NCI-H82 (cell line): ENCODE data around the gene INPP5D.

ENCODE experiments used
- DNase-seq: peaks from one replicate; lab custom pipeline; 2025; lab: John Stamatoyannopoulos, UW

Gene INPP5D

DNA sequence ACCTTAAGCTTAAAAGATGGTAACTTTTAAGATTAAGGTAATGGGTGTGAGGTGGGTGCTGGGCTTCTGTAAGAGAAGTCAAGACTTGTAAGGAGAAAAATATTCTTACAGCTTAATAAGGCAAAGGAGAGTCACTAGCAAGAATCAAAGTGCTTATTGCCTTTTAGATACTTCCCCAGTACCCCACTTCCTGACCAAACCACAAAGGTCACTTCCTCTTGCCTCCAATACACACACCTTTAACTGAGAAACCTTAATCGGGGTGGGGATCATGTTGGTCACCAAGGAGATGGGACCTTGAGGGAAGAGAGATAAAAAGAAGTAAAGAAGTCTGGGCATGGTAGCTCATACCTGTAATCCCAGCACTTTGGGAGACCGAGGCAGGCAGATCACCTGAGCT, 180.8 kb downstream of the INPP5D start:
- no peak for DNase-seq

DNA sequence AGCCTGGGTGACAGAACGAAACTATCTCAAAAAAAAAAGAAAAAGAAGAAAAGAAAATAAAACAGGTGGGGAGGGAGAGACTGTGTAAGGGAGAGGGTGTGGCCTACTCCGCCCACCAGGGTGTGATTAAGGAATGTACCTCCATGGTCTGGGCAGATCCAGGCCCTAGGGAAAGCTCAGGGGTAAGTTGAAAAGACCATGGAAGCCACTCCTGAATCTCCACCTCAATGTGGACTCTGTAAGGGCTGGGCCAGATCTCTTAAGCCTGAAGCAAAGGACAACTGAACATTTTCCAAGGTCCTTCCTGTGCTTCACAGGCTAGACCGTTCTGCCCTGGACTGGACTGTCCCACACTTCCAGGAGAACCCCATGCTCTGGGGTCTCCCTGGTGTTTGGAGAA, 181.7 kb downstream of the INPP5D start:
- no peak for DNase-seq

DNA sequence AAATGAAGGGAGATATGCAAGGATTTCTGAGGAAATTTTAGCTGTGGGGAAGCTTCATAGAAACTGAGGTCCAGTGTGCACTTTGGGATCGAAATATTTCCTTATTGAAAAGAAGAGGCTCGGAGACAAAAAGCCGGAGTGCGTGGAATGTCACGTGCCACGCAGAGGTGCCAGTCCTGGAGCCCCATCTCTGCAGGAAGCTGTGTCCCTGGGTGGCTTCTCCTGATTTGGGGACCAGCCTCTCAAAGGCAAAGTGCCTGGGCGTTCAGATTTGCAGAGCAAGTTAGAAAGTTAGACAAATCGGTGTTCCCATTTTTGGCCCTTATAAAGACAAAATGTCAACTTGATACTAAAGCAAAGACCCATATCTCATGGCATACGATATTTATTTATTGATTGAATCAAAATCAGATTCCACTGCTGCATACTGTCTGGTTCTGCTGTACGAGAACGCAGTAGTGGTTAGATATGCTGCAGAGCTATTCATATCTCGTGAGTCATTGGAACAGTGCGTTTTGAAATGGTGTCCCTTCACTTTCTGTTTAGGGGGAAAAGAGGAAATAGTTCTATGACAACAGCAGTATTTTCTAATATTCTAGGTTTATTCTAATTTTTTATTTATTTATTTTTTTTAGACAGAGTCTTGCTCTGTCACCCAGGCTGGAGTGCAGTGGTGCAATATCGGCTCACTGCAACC, 182.2 kb downstream of the INPP5D start:
- DNase-seq, result no peak

DNA sequence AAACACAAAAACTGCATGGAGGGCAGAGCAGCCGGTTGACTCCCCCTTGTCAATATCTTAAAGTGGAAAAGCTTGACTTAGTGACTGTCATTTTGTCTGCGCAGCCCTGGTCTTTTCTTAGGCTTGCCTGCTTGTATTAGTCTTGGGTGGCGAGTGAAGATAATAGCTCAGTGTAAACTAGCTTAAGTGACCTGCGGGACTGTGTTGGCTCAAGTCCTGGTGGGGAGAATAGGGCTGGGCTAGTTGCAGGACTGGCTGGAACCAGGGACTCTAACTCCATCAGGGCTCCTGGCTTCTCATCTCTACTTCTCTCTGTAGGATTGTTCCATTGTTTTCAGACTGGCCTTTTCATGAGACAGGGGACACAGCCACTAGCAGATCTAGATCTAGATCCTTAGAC, 183.2 kb downstream of the INPP5D start:
- no peak for DNase-seq

DNA sequence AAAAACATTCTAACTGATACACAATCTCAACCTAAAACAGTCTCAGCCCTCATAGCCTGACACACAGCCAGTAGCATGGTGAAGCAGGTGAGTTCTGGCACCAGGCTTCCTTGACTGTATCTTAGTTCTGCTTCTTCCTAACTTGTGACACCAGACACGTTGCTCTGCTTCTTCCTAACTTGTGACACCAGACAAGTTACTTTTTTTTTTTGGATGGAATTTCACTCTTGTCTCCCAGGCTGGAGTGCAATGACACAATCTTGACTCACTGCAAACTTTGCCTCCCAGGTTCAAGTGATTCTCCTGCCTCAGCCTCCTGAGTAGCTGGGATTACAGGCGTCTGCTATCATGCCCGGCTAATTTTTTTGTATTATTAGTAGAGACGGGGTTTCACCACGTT, 184.7 kb downstream of the INPP5D start:
- no peak for DNase-seq

DNA sequence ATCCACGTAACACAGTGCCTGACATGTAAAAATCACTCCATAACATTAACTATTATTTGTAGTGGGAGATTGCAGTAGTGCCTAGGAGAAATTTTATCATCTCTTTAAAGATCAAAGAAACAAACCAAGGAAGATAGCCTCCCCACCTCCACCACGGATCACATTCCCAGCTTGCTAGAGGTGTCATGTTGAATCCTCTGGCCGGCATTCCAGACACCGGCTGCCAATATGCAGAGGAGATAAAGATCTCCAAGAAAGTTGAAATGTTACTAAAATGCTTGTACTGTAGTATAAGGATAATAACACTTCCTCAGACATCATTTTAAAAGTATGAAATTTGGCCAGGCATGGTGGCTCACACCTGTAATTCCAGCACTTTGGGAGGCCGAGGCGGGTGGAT, 185.3 kb downstream of the INPP5D start:
- DNase-seq, result no peak

DNA sequence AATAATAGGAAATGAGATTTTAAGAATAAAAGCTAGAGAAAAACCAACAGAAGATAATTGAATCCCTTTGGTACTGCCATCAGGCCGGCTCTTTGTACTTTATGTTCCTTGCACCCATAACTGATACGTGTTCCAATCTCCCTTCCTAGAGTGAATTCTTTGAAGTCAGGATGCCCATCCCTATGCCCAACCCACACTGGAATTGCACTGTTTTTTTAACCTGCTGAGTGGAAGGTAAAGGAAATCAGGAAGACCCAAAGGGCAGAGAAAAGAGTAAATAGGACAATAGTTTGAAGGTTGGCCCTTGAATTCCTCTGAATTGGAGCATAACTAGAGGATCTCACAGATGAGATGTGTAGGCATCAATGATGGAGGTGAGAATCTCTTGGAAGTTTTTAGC, 187.0 kb downstream of the INPP5D start:
- DNase-seq, result no peak

DNA sequence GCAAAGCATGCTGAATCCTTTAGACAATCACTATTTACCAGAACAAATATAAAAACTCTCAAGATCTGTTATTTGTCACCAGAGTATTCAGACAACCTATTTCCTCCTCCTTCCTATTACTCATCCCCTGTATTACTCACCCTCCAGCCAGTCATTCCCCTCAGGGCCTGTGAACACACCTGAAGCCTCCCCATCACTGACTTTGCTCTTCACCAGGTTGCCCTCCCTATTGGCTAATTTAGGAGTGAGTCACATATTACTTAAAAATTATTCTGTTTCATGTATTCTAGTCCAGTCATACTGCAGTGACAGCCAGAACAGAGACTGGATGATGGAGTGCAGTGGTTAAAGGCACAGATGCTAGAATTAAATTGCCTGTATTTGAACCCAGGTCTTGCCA, 187.6 kb downstream of the INPP5D start:
- no peak for DNase-seq

DNA sequence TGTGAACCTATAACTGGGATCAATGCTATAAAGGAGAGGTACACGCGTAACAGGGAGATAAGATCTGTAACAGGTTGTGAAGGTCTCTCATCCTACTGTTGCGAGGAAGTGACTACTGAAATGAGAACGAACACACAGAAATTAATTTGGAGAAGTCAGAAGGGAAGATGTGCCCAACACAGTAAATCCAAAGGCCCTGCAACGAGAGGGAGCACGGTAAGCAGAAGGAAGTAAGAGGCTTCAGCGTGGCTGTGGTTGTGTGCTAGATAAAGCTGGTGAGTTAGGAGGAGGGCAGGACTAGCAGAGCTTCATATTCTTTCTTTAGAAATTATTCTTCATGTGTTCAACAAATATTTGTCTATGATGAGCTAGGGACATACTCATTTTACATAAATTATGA, 188.9 kb downstream of the INPP5D start:
- DNase-seq, result no peak

DNA sequence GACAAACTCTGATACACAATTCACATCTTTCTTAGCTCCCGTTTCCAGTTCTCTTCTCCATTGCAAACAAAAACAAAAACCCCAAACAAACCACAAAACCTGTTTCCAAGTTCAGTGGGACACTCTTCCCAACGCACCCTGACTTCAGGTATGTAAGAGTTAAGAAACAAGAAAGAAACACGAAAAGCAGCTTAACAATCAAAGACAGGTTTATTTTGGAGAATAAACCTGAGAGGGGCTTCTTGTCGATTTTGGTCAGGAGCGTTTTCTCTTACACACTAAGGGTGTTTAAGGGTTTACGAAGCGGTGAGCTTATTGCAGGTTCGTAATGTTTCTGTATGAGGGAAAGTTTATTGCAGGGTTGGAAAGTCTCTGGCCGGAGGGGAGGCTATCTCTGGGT, 190.4 kb downstream of the INPP5D start:
- no peak for DNase-seq

DNA sequence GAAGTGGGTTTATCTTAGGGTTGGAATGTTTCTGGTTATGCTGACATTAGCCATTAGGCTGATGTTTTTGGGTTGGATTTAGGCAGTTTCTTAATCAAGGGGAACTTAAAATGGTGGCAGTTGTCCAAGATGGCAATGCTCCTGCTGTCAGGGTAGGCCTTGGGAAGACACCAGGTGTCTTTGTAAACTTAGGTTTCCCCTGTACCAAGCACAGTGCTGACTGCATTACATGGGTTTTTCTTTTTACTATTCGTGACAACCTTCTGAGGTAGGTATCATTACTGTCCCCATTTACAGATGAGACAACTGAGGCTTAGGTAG, 190.8 kb downstream of the INPP5D start:
- DNase-seq, result no peak

DNA sequence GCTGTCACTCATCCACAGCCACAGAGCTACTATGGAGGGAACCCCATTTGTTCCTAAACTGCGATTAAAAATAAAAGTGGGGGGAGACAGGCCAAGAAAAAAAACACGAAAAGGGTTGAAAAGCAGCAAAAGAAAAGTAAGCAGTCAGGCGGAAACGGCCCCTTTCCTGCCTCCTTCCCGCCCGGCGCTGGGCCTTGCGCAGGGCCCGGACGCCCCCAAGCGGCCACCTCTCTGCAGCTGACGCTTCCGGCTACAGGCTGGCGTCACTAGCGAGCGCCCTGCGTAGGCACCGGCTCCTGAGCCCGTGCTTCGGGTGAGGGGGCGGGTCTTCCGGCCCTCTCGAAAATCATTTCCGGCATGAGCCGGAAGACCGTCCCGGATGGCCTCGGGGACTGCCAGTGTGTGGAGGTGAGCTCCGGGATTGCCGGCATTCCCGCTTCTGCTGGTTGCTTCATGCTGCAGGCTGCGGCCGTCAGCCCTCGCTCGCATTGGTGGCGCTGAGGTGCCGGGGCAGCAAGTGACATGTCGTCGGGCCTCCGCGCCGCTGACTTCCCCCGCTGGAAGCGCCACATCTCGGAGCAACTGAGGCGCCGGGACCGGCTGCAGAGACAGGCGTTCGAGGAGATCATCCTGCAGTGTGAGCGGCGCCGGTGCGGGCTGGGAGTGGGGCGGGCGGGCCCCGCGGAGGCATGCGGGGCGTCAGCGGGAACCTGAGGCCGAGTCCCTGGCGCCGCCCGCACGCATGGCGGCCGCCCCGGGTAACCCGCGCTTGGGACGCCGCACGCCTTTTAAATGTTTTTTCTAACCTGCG, 191.4 kb downstream of the INPP5D start, which contains the start of gene ATG16L1:
Gene ATG16L1, plus strand, starts transcription at position 368 of the 811 bp plus-strand sequence. Its CDS starts 155 bp downstream, at position 523.
- DNase-seq, result peak; percentile 98

DNA sequence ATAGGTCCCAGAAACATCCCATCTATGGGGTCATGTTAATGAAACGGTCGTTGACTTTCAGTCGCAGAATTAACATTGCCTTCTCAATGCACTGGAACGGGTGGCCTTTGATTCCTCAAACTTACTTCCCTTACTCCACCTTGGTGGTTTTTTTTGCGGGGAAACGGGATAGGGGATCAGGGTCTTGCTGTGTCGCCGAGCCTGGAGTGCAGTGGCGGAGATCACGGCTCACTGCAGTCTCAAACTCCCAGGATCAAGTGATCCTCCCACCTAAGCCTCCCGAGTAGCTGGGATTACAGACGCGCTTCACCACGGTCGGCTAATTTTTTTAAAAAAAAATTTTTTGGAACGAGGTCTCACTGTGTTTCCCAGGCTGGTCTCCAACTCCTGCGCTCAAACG, 192.1 kb downstream of the INPP5D start:
- peak; percentile 46 for DNase-seq

DNA sequence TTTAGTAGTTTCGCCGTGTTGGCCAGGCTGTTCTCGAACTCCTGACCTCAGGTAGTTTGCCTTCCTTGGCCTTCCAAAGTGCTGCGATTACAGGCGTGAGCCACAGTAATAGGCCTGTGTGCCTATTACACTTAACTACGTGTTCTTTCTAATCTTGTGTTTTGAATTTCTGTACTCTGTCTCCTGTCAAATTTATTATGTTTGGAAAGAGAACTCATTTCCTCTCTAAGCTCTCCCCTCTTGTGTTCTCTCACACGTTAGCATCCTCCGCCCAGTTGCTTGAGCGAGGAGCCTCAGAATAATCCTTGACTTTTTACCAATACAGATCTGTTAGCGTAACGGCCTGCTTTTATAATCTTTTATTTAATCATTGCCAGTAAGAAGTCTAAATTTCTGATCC, 195.0 kb downstream of the INPP5D start:
- DNase-seq, result no peak

DNA sequence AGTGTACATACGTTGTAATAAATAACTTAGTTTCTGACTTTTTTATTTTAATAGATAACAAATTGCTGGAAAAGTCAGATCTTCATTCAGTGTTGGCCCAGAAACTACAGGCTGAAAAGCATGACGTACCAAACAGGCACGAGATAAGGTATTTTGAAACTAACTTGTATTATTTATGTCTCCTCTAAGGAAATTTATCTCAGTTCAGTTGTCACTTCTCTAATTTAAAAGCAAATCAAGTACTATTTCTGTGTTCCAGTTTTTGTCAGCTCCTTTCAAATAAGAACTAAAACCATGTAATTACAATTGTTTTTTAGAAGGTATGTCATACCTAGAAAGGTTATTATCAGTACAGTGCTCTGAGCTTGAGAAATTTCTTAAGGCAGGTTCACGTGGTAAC, 195.9 kb downstream of the INPP5D start:
- no peak for DNase-seq
